Measurements from ENCODE around the gene C1QTNF9B.
"Not testable (repeated sequence)": the region's sequence is repeated elsewhere in the genome, so short reads cannot be mapped to it uniquely, and the experiment has no call there.

The C1QTNF9B gene

DNA sequence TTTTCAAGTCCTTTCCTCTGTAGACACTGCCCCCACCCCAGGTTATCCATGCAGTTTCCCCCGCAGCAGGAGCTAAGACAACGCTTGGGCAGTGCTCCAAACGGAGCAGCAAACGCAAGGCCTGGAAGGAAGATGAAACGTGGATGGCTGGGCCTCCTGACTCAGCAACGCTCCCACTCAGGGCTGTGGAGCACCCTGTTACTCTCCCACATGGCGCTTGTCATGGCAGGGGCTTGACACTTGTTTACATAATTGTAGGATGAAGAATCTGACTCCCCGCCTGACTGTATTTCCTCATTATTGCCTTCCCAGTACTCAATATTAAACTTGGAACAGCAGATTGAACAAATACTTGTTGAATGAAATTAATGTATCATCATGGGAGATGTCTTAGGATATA, 799 bp upstream of the C1QTNF9B start:
- FAIRE-seq, result no peak
- no peak for DNase-seq (ENCODE audit: insufficient read length, low spot score)

DNA sequence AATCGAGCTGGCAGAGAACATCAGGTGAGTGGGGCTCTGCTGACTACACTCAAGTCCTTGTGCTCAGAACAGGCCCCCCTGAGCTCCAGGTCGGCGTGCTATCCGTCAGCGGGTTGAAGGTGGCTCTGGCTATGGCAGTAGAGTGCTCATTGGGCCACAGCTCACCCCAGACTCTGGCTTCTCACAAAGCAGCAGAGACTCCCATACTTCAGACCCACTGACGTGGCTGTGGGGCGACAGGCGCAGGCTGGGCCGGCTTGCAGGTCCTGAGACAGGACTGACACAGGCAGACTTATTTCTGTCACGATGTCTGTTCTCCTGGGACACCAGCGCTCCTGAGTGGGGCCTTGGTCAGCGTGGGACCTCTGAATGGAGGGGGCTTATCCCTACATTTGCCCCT, 2.6 kb downstream of the C1QTNF9B start:
- not testable (repeated sequence) for FAIRE-seq; DNase-seq (ENCODE audit: insufficient read length, low spot score)

DNA sequence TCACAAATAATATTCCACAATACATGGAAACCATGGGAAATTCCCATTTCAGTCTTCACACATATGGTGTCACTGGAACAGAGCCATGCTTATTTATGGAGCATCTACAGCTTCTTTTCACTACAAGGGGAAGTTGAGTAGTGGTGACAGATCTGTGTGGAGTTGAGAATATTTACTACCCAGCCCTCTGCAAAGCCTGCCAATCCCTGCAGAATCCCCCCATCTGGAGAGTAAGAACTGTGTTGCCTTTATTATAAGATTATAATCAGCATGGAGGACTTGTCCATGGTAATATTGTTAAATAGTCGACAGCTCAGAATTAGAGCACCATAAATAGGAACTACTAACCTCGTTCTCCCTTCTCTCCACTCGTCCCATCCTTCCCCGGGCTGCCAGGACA, 3.5 kb downstream of the C1QTNF9B start:
- DNase-seq (ENCODE audit: insufficient read length, low spot score); FAIRE-seq: not testable (repeated sequence)

DNA sequence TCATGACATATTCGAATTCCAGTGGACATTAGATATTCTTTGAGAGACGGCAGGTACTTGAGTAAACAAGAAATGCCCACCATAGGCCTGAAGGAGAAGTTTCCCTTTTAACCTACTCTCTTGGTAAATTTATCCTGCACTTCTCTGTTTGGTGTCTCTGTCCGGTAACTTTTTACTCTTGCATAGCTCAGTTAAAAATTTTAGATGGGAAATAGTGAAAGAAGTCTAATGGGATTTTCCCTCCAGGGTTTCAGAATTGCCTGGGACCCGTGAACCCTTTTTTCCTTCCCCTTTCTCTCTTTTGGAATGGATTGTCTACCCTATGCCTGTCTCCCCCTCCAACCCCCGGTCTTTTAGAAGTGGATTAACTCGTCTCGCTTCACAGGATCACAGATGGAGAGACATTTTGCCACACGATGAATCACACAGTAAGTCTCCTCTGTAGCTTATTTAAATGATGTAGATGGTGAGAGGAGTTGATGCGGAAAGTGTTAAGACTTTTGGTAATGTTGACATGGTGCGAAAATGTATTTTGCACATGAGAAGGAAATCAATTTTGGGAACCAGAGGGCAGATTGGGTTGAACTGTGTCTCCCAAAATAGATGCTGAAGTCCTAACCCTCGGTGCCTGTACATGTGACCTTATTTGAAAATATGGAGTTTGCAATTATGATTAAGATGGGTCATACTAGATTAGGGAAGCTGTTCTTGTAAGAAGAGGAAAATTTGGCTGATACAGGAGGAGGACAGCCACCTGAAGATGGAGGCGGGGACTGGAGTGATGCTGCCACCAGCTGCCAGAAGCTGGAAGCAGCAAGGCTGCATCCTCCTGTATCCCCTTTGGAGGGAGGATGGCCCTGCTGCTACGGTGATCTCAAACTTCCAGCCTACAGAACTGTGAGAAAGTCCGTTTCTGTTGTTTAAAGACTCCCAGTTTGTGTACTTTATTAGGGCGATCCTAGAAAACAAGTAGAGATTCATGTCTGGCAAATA, 7.4 kb downstream of the C1QTNF9B start:
- DNase-seq (ENCODE audit: insufficient read length, low spot score) (no peak), FAIRE-seq (no peak)

DNA sequence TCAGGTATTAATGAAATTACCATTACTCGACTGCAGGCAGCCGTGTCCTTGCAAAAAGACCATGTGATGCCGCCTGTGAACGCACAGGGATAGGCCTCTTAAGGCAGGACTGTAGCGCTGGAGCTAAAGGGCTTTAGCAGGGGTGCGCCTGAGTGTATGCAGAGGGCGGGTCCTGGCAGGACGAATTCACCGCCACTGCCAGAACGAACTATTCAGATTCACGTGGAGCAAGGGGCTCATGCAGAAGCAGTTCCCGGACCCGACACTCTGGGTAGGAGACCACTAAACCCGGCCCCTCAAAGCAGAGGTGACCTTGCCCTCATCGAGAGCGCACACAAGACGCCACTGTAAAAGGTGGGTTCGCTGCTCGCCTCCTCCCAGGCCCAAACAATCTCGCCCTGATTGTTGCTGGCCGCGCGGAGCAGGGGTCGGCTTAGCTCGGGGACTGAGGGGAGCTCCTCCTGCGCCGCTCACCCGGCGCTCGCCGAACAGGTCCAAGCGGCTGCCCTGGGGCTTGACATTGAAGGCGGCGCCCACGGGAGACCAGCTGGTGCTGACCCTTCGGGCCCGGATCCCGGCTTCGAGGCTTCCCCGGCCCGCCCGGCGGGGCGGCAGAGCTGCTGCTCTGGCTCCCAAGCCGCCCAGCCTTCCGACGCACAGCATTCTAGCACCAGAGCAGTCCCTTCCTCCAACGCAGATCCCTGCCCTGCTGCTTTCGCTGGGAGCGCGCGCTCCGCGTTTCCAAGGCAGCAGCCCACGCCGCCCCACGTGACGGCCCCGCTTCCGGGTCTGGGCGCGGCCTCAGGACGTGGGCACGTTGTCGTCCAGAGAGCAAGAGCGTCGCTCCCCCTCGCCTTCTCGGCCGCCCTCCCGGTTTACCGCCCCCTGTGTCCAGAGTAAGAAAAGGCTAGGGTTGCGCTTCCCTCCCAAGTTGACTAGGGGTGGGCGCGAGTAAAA, 8.4 kb downstream of the C1QTNF9B start, which contains the start of gene MIPEP:
TSS of gene MIPEP (minus strand) at position 743 of the 957 bp plus-strand sequence. CDS start at position 663, 80 bp downstream.
- FAIRE-seq (peak; percentile 80), DNase-seq (ENCODE audit: insufficient read length, low spot score) (peak; percentile 77)

DNA sequence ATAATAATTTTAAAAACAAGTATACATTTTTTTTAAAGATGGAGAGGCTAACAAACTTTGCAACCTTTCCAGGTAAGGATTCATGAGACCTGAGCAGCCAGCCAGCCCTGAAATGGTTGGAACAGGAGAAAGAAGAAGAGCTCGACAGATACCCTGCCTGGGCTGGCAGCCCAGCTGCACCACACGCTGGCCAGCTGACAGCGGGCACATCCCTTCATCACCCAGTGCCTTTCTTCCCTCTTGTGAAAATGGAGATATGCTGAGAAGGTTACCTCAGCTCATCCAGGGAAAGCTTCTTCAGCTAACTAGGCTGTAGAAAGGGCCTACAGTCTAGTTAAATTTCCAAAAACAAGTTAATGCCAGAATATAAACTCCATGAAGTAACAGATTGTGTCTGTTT, 12.9 kb downstream of the C1QTNF9B start:
- not testable (repeated sequence) for FAIRE-seq

DNA sequence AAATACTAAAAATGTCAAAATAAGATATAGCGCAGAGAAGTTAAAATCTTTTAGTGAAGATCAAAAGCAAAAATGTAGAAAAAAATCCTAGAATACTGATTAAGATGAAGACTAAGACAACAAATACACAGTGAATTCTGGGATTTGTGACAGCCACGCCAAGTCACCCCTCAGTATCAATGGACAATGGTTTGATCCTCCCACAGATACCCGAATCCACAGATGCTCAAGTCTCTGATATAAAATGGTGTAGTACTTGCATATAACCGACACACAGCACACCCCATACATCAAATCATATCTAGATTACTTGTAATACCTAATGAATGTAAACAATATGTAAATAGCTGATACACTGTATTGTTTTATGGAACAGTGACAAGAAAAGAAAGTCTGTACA, 14.0 kb downstream of the C1QTNF9B start:
- no peak for DNase-seq (ENCODE audit: insufficient read length, low spot score)
- FAIRE-seq, result no peak

More for the DNA sequence above, 12.9 kb downstream of the C1QTNF9B start:
- DNase-seq (ENCODE audit: insufficient read length, low spot score), result not testable (repeated sequence)

DNA sequence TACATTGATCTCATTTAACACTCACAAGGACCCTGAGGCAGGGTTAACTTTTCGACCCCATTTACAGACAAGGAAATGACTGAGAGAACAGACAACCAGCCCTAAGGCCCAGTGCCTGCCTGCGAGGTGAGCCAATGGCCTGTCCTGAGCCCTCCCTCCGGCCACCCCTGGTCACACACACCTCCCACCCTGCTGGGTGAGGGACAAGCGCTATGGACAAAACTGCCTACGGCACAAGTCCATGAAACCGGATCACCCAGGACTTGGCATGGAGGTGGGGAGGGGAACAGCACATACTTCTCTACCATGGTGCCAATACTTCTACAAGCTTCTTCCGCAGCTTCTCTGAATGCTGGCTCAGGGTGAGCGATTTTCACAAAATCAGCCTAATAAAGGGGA, 15.9 kb downstream of the C1QTNF9B start:
- DNase-seq (ENCODE audit: insufficient read length, low spot score); FAIRE-seq: not testable (repeated sequence)

DNA sequence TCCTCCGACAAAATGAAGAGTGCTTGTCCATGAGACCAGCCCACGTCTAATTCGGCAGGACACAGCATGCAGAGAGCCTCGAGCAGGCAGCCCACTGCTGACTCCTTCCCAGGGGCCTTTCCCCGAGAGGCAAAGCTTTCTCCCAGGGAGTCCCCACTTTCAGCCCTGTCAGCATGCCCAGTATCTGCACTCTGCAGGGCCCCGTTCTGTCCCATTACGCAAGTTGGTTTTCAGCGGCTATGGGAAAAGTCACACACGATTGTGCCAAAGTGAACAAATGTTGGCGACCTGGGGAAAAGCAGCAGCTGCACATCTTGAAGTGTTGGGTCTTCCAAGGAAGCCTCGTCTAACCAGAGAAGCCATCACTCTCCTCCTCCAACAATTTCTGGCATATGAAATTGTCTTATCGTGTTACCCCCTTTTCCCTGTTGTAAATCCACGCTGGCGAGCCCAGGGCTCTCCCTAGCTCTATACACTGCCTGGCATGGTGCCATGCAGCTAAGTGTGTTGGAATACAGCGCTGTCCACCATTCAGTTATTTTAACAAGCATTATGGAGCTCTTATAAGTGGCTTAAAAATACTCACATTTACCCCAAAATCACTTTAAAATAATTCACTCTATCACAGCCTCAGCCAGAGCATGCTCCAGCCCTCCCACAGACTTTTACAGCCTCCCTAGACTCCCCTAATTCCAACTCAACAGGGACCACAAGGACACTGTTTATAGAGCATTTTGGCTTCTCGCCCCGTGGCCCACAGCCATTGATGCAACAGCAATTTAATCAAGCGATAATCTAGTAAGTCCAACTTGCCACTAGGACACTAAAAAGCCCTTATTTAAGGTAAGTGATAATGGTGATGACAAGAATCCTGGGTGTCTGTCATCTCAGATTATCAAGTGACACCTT, 16.6 kb downstream of the C1QTNF9B start:
- not testable (repeated sequence) for DNase-seq (ENCODE audit: insufficient read length, low spot score); FAIRE-seq

DNA sequence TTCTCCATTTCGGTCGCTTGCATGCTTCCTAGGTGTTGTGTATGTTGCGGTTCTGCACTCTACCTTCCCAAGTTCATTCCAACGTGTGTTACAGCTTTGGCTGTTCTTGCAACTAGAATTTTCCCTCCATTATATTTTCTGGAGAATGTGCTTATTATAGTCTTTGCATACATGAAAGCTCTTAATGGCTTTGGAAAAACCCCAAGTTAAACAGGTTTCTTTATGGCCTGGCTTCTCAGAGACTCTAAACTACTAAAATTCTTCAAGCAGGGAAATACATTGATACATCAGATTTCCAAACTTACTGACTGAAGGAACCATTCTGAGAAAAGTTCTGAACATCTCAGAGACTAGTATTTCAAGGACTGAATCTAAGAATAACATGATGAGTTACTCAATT, 20.0 kb downstream of the C1QTNF9B start:
- DNase-seq (ENCODE audit: insufficient read length, low spot score) (no peak), FAIRE-seq (no peak)

DNA sequence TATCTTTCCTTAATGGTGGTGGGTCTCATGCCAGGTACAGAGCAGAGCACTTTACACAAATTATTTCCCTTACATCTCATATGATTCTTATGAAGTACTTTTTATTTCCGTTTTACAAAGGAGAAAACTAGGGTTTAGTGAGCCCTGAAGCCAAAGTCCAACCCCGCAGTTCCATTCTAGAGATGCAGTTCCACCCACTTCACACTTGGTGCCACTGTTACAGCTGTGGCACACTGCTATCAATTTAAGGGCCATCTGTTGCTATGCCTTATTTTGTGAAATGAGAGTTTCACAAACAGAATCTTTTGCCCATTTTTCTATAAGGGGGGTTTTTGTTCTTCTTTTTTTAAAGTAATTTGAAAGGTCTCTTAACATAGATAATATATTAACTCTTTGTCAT, 21.0 kb downstream of the C1QTNF9B start:
- DNase-seq (ENCODE audit: insufficient read length, low spot score) (no peak), FAIRE-seq (no peak)

DNA sequence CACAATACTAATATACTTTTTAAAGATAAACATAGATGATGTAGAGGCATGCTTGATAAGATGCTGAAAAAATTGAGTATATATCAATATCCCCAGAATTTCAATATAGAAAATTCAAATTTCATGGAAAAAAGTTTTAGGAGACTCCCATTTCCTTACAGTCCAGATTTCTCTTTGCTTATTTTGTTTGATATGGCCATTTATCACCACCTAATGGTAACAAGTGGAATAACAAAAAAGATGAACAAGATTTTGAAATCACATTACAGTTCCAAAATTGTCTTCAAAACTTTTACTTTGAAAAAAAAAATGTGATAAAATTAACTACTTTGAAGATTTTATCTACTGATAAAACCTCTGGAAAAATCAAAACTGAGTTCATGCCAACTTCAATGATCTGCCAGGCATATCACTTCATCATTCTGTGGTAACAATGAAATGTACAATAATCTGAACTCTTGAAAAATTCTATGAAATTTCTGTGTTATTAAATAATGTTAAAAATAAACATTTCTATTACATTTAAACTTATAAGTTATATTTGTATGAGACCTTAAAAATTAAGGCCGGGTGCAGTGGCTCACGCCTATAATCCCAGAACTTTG, 25.6 kb downstream of the C1QTNF9B start:
- peak; percentile 51 for DNase-seq (ENCODE audit: insufficient read length, low spot score)
- no peak for FAIRE-seq

DNA sequence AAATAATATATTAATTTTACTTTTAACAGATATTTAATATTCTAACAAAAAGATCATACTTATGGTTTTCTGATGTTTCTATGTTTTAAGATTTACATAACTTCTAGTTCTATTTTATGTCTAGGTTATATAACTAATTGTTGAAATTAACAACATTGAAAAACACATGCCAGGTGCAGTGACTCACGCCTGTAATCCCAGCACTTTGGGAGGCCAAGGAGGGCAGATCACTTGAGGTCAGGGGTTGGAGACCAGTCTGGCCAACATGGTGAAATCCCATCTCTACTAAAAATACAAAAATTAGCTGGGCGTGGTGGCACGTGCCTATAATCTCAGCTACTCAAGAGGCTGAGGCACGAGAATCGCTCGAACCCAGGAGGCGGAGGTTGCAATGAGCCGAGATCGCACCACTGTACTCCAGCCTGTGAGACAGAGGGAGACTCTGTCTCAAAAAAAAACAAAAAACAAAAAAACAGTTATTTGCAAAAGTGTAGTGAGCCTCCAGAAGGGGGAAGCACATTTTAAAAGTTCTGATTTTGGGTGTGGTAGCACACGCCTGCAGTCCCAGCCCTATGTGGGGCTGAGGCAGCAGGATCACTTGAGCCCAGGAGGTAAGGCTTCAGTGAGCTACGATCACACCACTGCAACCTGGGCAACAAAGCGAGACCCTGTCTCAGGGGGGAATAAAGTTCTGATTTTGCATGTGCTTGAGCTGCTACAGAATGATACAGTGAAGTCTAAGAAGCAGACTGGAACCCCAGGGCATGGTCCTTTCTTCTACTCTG, 26.8 kb downstream of the C1QTNF9B start:
- FAIRE-seq (no peak), DNase-seq (ENCODE audit: insufficient read length, low spot score) (no peak)

DNA sequence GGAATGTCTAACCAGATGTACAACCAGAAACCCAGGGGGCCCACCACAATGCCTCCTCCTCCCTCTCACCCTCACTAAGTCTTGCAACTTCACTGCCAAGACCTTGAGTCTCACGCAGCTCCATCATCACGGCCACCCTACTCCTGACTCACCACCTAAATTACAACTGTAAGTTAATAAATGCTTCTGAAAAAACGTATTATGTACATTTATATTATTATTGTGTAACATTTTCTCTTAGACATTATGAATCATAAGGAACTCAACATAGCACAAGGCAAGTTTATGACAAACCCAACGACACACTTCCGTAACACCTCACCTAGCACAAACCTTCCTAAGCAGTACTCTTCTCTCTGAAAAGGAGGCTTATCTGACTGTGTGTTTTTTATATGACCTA, 28.8 kb downstream of the C1QTNF9B start:
- FAIRE-seq (no peak), DNase-seq (ENCODE audit: insufficient read length, low spot score) (no peak)

DNA sequence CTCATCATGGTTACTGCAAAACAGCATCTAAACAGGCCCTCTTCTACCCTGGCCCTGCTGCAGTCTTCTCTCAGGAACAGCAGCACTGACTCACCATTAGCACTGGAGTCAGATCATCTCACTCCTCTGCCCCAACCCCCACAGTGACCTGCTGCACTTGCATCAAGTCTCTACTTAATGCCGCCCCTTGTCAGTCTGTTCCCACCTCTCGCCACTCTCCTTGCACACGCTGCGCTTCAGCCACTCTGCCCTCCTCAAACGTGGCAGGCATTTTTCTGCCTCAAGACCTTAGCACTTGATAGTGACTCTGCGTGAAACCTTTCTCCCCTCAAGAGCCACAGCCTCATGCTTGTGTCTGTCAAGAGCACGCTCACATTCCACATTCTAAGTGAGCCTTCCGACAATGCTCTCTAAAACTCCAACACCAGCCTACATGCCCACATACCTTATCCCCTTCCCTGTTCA, 30.2 kb downstream of the C1QTNF9B start:
- DNase-seq (ENCODE audit: insufficient read length, low spot score), result no peak
- FAIRE-seq, result no peak

DNA sequence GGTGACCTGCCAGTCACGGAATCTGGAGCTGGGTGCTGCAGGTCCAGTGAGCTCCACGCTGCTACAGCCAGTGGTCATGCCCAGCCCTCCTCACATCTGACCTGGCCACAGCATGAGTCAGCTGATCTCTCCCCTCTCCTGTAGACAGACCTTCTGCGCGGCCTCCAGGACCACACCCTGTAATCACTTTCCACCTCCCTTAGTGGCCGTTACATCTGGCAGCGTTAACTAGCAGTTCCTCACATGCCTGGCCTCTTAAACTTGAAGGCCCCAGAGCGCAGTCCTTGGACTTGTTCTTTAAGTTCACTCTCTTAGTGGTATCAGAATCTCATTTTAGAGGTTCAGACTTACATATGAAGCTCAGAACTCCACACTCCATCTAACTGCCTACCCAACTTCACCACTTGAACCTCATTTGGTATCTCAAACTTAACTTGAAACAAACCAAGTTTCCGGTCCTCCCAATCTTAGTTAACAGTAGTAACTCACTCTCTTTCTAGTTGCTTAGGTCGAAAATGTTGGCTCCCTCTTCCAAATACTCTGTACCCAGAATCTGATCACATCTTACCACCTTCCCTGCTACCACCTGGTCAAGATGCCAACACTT, 30.8 kb downstream of the C1QTNF9B start:
- FAIRE-seq, result no peak
- DNase-seq (ENCODE audit: insufficient read length, low spot score), result no peak

DNA sequence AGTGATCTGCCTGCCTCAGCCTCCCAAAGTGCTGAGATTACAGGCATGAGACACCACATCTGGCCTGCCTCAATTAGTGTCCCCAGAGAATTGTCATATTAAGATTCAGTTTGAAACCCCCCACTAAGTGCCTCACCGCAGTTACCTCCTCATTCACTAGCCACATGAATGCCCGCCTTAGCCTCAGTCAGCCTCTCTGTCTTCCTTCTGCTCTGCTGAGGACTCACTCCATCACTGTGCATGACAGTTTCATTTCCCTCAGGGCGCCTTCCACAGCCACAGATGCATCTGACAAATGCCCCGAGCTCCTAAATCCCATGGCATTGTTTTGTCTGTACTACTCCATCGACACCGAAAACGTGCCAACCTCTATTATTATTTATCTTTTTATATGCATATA, 31.4 kb downstream of the C1QTNF9B start:
- DNase-seq (ENCODE audit: insufficient read length, low spot score), result no peak
- no peak for FAIRE-seq

DNA sequence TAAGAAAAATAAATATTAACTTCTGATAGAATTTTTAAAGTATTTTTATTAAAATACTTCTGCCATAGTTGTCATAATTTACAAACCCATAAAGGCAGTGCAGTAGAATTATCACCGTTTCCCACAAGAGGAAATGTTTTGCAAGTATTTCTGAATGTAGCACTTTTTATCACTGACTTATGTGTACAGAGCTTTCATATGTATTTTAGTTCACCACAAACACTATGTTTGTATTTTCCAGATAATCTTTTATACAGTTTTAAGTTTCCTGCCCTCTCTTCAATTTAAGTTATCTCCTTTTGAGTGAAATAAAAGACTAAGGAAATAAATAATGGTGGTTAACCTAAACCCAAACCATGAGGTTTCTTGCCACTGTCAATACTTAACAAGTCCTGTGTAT, 32.3 kb downstream of the C1QTNF9B start:
- FAIRE-seq (no peak), DNase-seq (ENCODE audit: insufficient read length, low spot score) (no peak)

Data from HTR-8/SVneo (cell line).